OCI-LY3 (cell line): ENCODE data around the gene JAZF1.

Experiments used
- H2AFZ ChIP-seq: fragments of 200-600, 300-600 bp; shearing (Covaris generic); 2 replicates; pipeline ENCODE4 v1.6.0; 2014; ENCODE audit warnings: antibody characterized with exemption, low read depth, low read length
- H3K27ac ChIP-seq: fragments of 200-600, 300-600 bp; sonication (generic); 2 replicates; pipeline ENCODE4 v1.5.1; 2014; ENCODE audit warnings: mild to moderate bottlenecking, low read length, moderate library complexity, mixed read lengths
- H3K27me3 ChIP-seq: fragments of 200-600, 300-600 bp; sonication (generic); 2 replicates; pipeline ENCODE4 v1.6.1; 2014; ENCODE audit warnings: low read depth, low read length, mixed read lengths
- H3K36me3 ChIP-seq: fragments of 200-600, 300-600 bp; sonication (generic); replicated peaks from 2 replicates; pipeline ENCODE3; 2014; ENCODE audit warnings: low read depth, low read length, mixed read lengths
- H3K4me1 ChIP-seq: fragments of 300-600, 200-600 bp; sonication (generic); 2 replicates; pipeline ENCODE4 v1.6.1; 2014; ENCODE audit warnings: low read length, mixed read lengths
- H3K4me2 ChIP-seq: fragments of 200-600, 300-600 bp; sonication (generic); 2 replicates; pipeline ENCODE4 v1.6.1; 2014; ENCODE audit warnings: low read length, mixed read lengths
- H3K4me3 ChIP-seq: fragments of 300-600, 200-600 bp; sonication (generic); 2 replicates; pipeline ENCODE4 v1.5.1; 2014; ENCODE audit warnings: antibody characterized with exemption, mild to moderate bottlenecking, low read length, moderate library complexity
- H3K79me2 ChIP-seq: fragments of 300-600, 200-600 bp; shearing (Covaris generic); 2 replicates; pipeline ENCODE4 v1.6.1; 2014; ENCODE audit warnings: mild to moderate bottlenecking, low read length, mixed read lengths
- H3K9ac ChIP-seq: fragments of 300-600, 200-600 bp; shearing (Covaris generic); 2 replicates; pipeline ENCODE4 v1.6.0; 2014; ENCODE audit warnings: mild to moderate bottlenecking, low read length, moderate library complexity
- H3K9me3 ChIP-seq: fragments of 200-600, 300-600 bp; shearing (Covaris generic); 2 replicates; pipeline ENCODE4 v1.6.1; 2014; ENCODE audit warnings: low read length, mixed read lengths; ENCODE audit not compliant: insufficient read depth
- H4K20me1 ChIP-seq: fragments of 200-600, 300-600 bp; sonication (generic); 2 replicates; pipeline ENCODE4 v1.6.1; 2016; ENCODE audit warnings: low read length, mixed read lengths; ENCODE audit not compliant: insufficient read depth
- CTCF ChIP-seq: fragments of 200-600, 300-600 bp; sonication (generic); IDR thresholded peaks from 2 replicates; pipeline ENCODE4 v1.5.1; 2014; ENCODE audit warnings: antibody characterized with exemption, low read length, low read depth
- EZH2phosphoT487 ChIP-seq: fragments of 200-600 bp; shearing (Covaris generic); IDR thresholded peaks from 2 replicates; pipeline ENCODE4 v1.6.1; 2018; ENCODE audit warnings: antibody characterized with exemption, mixed run types, low read depth

JAZF1 gene

DNA sequence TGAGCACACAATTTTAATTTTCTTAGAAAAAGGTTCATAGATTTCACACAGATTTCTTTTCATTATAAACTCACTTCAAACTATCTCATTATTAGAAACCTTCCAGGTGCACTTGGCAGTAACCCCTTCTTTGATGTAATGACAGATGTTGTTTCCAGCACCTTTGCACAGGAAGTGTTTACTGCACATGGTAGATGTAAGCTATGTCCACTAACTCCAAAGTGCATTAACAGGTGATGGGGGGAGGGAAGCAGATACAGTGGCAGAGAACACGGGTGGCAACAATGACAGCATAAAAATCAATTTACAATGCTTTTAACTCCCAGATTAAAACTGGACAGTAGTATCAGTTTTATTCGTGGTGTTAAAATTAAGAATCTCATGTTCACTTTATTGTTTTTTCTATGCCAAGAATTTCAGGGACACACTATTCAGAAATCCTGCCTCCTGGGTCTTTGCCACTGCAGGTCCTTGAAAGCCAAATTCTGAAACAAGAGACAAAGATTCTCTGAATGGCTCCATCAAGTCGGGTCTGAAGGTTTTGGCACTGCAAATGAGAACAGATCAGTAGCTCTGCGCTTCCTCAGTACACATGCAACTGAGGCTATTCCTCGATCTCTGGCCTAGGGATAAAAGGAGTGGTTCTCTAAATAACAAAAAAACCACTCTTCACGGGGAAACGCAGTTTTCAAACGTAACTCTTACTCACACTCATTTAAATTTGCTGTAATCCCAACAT lies 187.7 kb downstream of the JAZF1 start:
- Histone ChIP-seq H3K36me3 (no peaks in the 10 kb centered on the region), H3K9me3 (no peaks in the 10 kb centered on the region), H3K79me2 (no peaks in the 10 kb centered on the region), H2AFZ (no peak overlapping the region), H3K4me1 (no peaks in the 10 kb centered on the region; the same call in 1 of the 2 replicates), H3K9ac (no peak overlapping the region), H3K4me3 (no peak overlapping the region), H3K4me2 (no peak overlapping the region), H3K27me3 (no peaks in the 10 kb centered on the region), H4K20me1 (no peaks in the 10 kb centered on the region), H3K27ac (no peak overlapping the region)
- TF ChIP-seq EZH2phosphoT487, result no peak

- H2AFZ ChIP-seq, result no peak overlapping the region
- no peaks in the 10 kb centered on the region for H3K79me2 ChIP-seq
These were observed 188.5 kb downstream of the JAZF1 start for GRCh38 chr7:27992097-27992496.

GRCh38 chr7:27991006-27991528 lies 189.5 kb downstream of the JAZF1 start:
- no peak overlapping the region for H3K4me3 ChIP-seq
- no peaks in the 10 kb centered on the region for H3K9me3 ChIP-seq
- no peaks in the 10 kb centered on the region for H3K36me3 ChIP-seq
- H3K27ac ChIP-seq, result no peak overlapping the region
- no peak overlapping the region for H3K4me2 ChIP-seq
- H2AFZ ChIP-seq, result no peak overlapping the region
- H3K4me1 ChIP-seq, result no peaks in the 10 kb centered on the region; the same call in 1 of the 2 replicates
- no peaks in the 10 kb centered on the region for H3K79me2 ChIP-seq
- no peak overlapping the region for H3K9ac ChIP-seq
- H3K27me3 ChIP-seq, result no peaks in the 10 kb centered on the region
- H4K20me1 ChIP-seq, result no peaks in the 10 kb centered on the region
- TF ChIP-seq EZH2phosphoT487, result no peak
- no peak for TF ChIP-seq CTCF

More at GRCh38 chr7:27992097-27992496, 188.5 kb downstream of the JAZF1 start:
- TF ChIP-seq CTCF (no peak), EZH2phosphoT487 (no peak)
- H3K9me3 ChIP-seq, result no peaks in the 10 kb centered on the region
- H3K4me1 ChIP-seq, result no peaks in the 10 kb centered on the region; the same call in 1 of the 2 replicates
- no peak overlapping the region for H3K4me2 ChIP-seq
- no peaks in the 10 kb centered on the region for H3K36me3 ChIP-seq
- no peaks in the 10 kb centered on the region for H4K20me1 ChIP-seq
- no peaks in the 10 kb centered on the region for H3K27me3 ChIP-seq
- H3K9ac ChIP-seq, result no peak overlapping the region
- H3K4me3 ChIP-seq, result no peak overlapping the region
- no peak overlapping the region for H3K27ac ChIP-seq

DNA sequence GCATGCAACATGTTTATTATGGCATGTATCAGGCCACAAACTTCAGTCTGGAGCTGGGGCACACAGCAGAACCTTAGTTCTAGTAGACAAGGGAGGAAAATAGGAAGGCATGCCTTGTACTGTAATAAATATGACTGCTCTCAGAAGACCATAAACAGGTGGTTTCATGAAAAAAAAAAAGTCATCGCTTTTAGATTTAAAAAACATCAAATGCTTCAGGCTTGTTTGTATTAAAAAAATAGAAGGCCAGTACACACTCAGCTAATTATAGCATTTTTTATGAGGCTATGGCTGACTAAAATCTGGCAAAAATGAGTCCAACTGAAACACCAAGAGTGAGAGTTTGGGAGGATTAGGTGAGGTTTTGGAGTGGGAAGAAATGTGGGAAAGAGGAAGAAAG lies 204.1 kb downstream of the JAZF1 start:
- no peaks in the 10 kb centered on the region for H3K79me2 ChIP-seq
- no peaks in the 10 kb centered on the region for H3K27me3 ChIP-seq
- H3K36me3 ChIP-seq, result no peaks in the 10 kb centered on the region
- H2AFZ ChIP-seq, result no peak overlapping the region
- H3K9ac ChIP-seq, result no peak overlapping the region
- peaks cover 10% of the 10 kb centered on the region for H3K4me1 ChIP-seq
- TF ChIP-seq CTCF (no peak), EZH2phosphoT487 (no peak)
- H3K27ac ChIP-seq, result no peak overlapping the region
- H3K9me3 ChIP-seq, result no peaks in the 10 kb centered on the region
- H3K4me2 ChIP-seq, result no peak overlapping the region
- peaks cover 3% of the 10 kb centered on the region; the same call in 1 of the 2 replicates for H4K20me1 ChIP-seq
- H3K4me3 ChIP-seq, result no peak overlapping the region
